NCI-H345 treated with DMSO at 0.1 percent for 48 hours (cell line): ENCODE data around the gene GPR132.
"Not testable (repeated sequence)": the region's sequence is repeated elsewhere in the genome, so short reads cannot be mapped to it uniquely, and the experiment has no call there.

Source experiments
- DNase-seq: peaks from one replicate; lab custom pipeline; 2025; ENCODE audit not compliant: unreplicated experiment; lab: John Stamatoyannopoulos, UW

GPR132 gene

GRCh38 chr14:105091517-105092170 lies 26.4 kb upstream of the GPR132 start:
- no peak for DNase-seq

DNA sequence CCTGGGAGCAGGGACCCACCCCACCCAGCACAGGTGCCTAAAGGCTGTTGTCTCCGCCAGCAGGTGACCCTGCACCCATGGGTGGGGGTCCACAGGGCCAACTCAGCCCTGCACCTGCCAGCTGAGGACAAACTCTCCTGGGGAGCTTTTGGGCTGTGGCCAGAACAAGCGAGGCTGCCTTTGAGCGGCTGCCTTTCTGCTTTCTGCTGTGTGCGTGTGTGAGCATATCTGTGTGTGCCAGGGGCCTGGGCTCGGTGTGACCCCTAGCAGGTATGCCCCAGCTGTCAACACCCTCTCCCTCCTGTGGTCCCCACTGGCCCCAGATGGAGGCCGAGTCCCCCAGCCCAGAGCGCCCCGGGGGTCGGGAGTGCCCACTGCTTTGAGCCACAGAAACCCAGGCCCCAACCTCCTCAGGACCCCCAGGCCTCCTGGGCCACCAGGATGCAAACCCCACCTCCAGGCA lies 25.9 kb upstream of the GPR132 start:
- no peak for DNase-seq

- peak; percentile 60 for DNase-seq
Measured at GRCh38 chr14:105090493-105091053, 25.3 kb upstream of the GPR132 start.

DNA sequence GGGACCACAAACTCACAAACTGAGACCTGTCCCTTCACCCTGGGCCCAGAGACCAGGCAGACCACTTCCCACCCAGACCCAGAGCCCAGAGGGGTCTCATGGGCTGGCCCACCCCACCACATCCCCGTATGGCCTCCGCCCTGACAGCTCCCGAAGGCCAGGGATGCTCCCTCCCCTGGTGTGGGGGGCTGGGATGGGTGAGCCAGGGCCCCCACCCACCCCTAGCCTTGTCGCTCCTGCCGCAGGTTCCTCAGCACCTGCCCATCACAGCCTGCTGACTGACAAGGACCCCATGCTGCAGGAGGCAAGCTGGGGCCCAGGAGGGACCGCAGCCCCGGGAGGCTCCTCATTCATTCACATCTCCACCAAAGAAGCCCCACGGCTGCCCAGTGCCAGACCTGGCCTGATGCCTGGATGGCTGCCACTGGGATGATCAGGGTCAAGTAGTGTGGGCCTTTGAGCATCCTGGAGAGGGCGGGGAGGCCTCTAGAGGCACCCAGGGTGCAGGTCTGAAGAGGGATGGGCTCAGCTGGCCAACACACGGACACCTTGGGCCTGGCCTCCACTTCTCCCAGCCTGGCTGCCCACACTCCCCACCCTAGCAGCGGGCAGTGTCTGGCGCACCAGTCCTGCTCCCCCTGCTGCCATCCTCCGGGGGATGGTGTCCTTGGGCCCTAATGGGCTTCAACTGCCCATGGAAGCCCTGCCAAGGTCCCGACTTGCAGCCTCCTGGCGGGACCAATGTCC lies 24.7 kb upstream of the GPR132 start:
- no peak for DNase-seq

DNA sequence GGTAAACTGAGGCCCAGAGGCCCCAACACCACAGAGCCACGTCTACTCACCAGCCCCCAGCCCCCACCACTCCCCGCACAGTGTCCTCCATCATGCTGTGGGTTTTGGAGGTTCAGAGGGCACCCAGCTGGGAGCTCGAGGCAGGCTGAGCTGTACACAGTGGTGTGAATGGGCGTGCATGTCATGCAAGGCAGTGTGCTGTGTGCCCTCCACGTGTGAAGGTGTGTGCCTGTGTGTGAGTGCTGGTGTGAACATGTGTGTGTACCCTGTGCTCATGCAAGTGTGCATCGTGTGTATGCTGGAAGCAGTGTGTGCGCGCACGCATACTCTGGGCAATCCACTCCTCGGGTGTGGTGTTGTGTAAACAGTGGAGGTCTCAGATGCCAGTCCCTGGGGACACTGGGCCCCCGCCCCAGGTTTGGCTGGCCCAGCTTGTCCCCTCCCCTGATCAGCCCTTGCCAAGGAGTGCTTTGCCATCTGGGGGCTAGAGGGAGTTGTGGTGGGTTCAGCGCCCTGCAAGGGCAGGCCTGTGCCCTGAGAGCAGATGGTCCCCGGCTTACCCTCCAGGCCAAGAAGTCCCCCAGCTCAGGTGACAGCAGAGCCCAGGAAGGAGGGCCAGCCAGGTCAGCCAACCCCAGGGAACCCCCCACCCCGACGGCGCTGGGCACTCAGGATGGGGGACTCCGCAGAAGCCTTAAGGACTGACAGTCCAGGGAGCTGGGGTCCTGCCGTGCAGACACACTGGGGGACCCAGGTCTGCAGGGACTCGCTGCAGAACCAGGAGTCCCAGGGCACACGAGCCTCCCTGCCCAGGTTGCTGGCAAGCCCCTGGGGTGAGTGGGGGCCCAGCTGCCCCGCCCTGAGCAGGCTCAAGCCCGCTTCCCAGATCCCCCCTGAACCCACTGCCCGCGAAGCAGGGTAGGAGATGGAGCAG lies 23.8 kb upstream of the GPR132 start:
- DNase-seq: no peak

- DNase-seq: no peak
Measured at GRCh38 chr14:105087963-105088811, 23.0 kb upstream of the GPR132 start.

GRCh38 chr14:105087308-105087962 lies 22.2 kb upstream of the GPR132 start:
- no peak for DNase-seq

DNA sequence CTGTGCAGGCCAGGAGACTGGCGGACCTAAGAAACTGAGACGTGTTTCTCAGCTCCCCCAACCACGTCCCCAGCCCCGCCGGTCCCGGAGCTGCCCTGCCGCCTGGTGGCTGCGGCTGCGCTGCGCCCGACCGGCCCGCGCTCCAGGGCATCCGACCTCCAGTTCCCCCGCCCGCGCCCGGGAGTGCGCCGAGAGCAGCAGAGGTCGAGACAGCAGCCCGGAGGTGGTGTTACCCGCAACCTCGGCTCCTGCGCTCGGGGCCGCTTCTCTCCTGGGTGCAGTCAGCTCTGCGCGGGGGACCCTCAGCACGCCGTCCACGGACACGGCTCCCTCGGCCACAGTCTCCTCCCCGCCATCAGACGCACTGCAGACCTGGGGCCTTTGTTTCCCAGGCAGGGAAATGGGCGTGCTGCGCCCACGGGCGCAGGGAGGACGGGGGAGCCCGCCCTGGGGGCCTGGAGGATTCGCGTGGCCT lies 21.6 kb upstream of the GPR132 start:
- DNase-seq: peak; percentile 55

- no peak for DNase-seq
Measured at GRCh38 chr14:105085766-105086165, 20.5 kb upstream of the GPR132 start.

GRCh38 chr14:105084741-105085571 lies 19.7 kb upstream of the GPR132 start:
- no peak for DNase-seq

GRCh38 chr14:105083926-105084685 lies 18.9 kb upstream of the GPR132 start:
- no peak for DNase-seq

DNA sequence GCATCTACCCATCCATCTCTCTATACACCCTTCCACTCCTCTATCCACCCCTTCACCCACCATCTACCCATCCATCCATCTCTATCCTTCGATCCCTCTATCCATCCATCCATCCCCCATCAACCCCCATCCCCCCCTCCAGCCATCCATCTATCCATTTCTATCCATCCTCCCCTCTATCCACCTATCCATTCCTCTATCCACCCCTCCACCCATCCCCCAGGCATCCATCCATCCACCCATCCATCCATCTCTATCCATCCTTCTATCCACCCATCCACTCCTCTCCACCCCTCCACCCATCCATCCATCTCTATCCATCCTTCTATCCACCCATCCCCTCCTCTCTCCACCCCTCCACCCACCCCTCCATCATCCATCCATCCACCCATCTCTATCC lies 17.5 kb upstream of the GPR132 start:
- DNase-seq: no peak

- not testable (repeated sequence) for DNase-seq
Measured at GRCh38 chr14:105081473-105081872, 16.2 kb upstream of the GPR132 start.

- no peak for DNase-seq
Measured at GRCh38 chr14:105080161-105080560, 14.9 kb upstream of the GPR132 start.

GRCh38 chr14:105078294-105078693 lies 13.1 kb upstream of the GPR132 start:
- no peak for DNase-seq

- no peak for DNase-seq
Measured at GRCh38 chr14:105077649-105077995, 12.4 kb upstream of the GPR132 start.

DNA sequence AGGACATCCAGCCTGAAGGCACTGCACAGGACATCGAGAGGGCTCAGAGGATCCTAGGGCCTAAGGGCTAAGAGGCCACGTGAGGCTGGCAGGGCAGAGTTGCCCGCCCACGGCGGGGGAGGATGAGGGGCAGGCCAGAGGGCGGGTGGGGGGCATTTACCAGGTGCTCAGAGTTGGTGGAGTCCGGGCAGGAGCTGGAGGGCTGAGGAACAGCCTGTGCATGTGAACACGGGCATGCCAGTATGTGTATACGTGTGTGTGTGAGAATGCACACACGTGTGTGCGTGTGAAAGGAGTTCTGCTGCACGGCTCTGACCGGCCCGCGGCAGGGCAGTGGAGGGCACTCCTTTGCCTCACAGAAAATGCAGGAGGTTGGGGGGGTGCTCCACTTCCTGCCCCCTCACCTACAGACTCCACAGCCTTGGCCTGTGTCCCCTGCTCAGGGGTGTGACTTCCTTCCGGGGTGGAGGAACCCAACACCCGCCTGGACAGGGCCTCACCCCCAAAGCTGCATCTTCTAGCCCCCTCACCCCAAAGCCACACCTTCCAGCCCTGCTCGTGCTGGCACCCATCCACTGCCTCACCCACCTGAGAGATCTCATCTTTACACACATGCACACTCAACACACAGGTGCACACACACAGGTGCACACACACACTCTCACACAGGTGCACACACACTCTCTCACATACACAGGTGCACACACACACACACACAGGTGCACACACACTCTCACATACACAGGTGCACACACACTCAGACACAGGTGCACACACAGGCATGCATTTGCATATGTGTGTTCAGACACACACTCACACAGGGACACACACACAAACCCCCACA lies 11.8 kb upstream of the GPR132 start:
- no peak for DNase-seq
